Measurements from ENCODE around the gene C12orf56.

The C12orf56 gene, protein sequence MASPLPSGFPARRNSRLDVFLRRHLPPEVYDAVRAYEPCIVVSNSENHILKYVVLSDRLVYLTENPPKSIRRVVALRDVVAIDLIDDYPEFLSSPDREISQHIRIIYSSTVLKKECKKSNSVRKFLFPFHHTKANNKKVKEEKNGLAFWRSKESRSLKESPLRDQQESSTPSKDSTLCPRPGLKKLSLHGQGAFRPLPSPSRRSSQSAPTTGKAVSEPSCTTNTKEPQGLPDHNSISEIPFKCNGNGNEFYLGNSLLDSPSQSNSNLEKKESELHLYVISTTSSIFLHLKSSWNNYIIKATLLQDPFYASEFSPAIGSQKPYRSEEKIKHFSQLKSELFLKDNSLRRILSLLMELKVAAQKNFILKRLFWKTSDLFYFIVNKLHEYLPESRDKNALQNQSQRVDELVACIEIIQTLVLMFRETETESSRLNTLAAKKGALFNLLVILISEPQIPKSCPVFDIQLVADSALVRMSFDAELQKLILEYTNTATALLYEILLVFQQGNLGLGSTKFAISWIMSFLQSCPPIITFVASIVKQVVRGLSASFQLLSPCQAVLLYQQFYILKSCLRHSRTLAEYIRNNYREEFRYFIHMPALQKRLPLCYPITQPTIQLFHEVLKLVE

DNA sequence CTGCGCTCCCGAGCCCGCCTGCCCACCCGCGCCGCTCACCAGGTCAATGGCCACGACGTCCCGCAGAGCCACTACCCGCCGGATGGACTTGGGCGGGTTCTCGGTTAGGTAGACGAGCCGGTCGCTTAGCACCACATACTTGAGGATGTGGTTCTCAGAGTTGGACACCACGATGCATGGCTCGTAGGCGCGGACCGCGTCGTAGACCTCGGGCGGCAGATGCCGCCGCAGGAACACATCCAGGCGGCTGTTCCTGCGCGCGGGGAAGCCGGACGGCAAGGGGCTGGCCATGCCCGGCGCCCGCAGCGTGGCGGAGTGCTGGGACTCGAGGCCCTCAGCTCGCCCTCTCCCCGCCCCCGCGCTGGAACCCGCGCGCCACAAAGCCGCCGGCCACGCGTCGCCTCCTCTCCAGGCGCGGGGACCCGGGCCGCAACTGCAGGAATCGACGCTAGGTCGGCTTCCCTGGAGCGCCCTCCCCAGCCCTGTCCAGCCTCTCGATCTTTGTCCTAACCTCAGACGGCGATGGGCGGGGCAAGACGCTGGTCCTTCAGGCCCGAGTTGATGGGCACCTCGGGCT lies at the start of gene C12orf56:
C12orf56 (minus strand) TSS at position 484 of the 577 bp plus-strand sequence; CDS start at position 291, 193 bp downstream.
- DNase-seq (ENCODE audit: extremely low read depth in 1 of 2, low read depth in 1 of 2) = no peak

DNA sequence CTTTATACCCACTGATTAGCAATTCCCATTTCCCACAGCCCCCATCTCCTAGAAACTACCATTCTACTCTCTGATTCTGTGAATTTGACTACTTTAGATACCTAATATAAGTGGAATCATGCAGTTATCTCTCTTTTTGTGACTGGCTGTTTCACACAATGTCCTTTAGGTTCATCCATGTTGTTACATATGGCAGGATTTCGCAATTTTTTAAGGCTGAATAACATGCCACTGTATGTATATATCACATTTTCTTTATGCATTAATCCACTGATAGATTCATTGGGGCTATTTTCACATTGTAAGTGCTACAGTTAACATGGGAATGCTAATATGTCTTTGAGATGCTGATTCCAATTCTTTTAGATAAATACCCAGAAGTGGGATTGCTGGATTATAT lies 49.5 kb upstream of the C12orf56 start:
- DNase-seq (ENCODE audit: extremely low read depth in 1 of 2, low read depth in 1 of 2) = no peak

DNA sequence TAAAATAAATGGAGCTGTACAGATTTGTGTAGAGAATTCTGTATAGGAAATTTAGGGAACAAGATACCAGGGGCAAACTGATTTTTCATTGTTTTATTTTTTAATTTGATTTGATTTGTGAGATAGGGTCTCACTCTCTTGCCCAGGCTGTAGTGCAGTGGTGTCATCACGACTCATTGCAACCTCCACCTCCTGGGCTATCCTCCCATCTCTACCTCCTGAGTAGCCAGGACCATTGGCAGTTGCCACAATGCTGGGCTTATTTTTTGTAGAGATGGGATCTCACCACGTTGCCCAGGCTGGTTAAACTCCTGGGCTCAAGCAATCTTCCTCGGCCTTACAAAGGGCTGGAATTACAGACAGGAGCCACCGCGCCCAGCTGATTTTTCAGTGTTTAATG lies 43.4 kb upstream of the C12orf56 start:
- no peak for DNase-seq (ENCODE audit: extremely low read depth in 1 of 2, low read depth in 1 of 2)

DNA sequence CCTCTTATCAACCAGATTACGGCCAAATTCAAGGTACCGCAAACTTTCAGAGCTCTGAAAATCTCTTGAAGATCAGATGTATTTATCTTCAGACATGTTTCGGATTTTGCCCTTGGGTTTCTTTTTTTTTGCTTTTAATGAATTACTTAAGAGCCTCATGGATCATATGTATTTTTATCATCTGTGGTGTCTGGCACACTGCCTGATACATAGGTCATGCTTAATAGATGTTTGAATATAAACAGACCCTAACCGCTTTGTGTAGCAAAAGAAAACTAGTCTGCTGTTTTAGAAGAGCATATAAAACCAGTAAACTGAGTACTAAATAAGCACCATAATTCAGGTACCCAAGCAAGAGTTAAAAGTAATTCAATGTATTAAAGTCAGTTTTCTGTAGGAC lies 41.2 kb upstream of the C12orf56 start:
- no peak for DNase-seq (ENCODE audit: extremely low read depth in 1 of 2, low read depth in 1 of 2)

DNA sequence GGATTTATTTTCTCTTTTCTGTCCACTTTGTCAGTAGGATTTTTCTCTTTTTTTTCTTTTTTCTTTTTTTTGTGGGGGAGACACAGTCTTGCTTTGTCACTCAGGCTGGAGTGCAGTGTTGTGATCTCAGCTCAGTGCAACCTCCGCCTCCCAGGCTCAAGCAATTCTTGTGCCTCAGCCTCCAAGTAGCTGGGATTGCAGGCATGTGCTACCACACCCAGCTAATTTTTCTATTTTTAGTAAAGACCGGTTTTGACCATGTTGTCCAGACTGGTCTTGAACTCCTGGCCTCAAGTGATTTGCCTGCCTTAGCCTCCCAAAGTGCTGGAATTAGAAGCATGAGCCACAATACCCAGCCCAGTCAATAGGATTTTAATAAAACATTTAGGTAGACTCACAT lies 40.3 kb upstream of the C12orf56 start:
- DNase-seq (ENCODE audit: extremely low read depth in 1 of 2, low read depth in 1 of 2) = no peak

DNA sequence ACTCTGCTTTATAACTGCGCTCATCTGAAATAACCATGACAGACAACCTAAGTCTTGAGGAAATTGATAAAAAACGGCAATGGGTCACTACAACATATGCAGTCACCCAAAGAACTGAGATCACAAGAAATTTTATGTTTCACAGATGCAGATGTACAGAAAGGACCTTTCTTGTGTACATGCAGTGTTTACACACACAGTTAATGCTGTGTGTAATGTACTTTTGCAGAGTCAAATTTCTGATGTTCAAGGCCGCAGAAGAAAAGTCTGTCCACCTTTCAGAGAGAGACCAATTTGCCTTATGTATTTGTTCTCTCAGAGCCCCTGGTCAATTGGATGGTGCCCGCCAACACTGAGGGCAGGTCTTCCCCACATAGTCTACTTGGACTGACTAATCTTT lies 38.4 kb upstream of the C12orf56 start:
- no peak for DNase-seq (ENCODE audit: extremely low read depth in 1 of 2, low read depth in 1 of 2)

DNA sequence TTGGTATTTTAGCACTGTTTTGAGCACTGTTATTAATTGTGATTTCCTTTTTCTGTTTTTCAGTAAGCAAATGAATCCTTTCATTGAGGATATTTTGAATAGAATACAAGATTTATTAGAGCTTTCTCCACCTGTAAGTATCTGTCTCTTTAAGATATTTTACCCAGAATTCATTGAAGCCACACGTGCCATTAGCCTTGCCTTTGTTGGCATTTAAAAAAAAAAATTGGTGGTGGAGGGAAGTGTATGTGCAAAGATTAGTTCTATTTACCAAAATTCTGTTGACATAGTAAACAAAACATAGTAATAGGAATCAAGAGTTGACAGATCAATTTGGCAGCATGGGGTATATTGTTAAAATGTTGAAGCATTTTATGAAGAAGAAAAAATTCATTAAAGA lies 37.4 kb upstream of the C12orf56 start:
- DNase-seq (ENCODE audit: extremely low read depth in 1 of 2, low read depth in 1 of 2) = no peak

DNA sequence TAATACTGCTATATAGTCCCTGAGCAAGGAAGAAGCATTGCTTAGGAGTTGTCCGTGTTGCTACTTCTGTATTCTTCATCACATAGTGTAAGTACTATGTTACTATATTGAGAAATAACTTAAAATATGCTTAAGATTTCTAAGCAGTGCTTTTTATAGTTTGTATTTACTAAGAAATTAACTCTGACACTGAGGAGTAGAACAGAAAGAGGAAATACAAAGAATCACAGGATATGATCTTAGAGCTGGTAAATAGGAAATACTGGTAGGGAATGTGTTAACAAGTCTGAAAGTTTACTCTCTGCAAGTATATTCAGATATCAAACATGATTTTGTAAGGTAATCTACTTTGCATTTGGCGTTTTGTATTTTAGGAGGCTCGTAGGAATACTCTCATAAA lies 29.1 kb upstream of the C12orf56 start:
- no peak for DNase-seq (ENCODE audit: extremely low read depth in 1 of 2, low read depth in 1 of 2)

DNA sequence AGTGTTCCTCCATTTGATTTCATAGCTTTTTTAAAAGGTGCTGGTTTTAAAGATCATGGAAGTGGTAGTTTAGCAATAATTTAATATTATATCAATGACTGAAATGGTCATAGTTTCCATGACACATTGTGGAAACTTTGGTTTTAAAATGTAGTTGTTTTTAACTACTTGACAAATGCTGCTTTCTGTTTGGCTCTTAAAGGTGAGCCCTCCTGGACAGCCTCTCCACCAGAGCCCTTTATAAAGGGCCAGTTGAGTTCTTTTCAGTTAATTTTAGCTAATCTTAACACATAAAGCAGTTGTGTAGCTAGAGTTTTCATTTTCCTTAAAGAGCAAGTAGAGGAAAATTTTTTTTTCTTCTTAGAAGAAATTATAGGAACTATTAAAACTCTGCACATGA lies 27.7 kb upstream of the C12orf56 start:
- DNase-seq (ENCODE audit: extremely low read depth in 1 of 2, low read depth in 1 of 2) = no peak

DNA sequence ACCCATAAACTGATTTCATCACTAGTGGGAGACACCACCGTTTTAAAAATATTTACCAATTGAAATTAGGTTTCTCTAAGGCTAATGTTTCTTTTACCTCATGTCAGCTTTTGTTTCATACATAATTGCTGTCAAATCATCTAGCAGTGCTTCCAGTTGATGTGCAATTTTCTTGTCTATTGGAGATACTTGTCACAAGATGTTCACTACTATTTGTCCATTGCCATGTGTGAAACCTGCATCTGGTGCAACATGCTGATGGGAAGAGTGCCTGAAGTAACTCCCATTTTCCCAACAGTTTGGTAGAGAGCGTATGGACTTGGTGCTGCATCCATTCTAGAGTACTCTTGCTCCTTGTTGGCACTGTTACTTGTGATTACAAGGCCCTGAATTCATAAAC lies 23.3 kb upstream of the C12orf56 start:
- DNase-seq (ENCODE audit: extremely low read depth in 1 of 2, low read depth in 1 of 2) = no peak

DNA sequence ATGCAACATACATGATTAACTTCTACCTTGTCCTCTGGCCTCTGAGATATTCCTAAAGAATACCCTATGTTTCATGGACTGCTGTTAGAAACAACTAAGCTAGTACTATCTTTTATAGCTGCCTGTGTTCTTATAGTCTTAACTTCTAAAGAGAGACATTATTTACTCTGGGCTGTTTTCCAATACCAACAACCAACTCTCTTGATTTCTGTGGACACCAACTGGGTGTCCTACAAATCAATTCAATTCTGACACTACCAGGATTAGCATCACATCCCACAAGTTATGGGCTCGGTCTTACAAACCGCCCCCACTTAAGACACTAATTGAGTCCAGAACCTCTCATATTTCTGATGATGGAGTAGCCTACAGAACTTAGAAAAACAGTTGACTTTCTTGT lies 21.9 kb upstream of the C12orf56 start:
- DNase-seq (ENCODE audit: extremely low read depth in 1 of 2, low read depth in 1 of 2) = no peak

DNA sequence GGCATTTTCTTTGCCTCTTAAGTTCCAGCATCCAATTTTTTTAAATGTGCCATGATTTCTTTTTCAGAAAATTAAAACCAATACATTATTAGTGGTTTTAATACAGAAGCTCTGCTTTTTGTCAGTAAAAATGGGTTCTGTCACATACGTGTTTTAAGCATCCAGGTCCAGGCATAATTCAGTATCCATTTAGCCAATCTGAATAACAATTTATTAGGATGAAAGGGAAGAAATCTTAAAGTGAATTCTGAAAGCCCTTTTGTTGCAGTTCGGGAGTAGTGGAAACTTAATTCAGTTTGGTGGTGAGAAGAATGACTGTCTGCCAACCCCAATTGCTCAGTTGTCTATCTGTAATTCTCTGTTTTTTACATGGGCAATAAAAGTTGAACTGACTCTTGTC lies 20.9 kb upstream of the C12orf56 start:
- DNase-seq (ENCODE audit: extremely low read depth in 1 of 2, low read depth in 1 of 2) = no peak

DNA sequence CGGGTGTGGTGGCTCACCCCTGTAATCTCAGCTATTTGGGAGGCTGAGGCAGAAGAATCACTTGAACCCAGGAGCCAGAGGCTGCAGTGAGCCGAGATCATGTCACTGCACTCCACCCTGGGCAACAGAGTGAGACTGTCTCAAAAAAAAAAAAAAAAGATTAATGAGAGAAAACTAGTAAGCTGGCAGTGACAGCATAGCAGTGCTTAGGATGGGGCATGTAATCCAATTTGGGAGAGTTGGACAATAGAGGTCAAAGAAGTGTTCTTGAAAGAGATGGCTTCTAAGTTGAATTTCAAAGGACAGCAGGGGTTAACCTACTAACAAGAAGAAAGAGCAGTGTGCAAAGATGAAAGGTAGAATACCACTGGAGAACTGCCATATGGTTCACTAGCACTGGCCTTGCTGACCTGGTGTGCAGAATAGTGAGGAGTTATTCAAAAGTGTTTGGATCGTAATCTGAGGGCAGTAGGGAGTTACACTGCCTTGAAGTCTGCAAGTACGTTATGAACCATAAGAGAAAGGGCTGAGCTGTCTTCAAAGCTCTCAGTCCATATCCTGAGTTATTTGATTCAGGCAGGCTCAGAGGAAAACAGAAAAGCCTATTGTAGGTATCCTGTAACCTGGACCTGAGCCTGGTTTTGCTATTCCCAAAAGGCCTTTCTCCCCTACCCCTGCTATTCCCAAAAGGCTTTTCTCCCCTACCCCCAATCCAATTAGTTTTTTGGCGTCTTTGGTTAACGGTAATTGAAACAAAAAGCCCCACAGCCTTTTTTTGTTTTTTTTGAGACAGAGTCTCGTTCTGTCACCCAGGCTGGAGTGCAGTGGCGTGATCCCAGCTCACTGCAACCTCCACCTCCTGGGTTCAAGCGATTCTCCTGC lies 17.0 kb upstream of the C12orf56 start:
- DNase-seq (ENCODE audit: extremely low read depth in 1 of 2, low read depth in 1 of 2) = no peak

DNA sequence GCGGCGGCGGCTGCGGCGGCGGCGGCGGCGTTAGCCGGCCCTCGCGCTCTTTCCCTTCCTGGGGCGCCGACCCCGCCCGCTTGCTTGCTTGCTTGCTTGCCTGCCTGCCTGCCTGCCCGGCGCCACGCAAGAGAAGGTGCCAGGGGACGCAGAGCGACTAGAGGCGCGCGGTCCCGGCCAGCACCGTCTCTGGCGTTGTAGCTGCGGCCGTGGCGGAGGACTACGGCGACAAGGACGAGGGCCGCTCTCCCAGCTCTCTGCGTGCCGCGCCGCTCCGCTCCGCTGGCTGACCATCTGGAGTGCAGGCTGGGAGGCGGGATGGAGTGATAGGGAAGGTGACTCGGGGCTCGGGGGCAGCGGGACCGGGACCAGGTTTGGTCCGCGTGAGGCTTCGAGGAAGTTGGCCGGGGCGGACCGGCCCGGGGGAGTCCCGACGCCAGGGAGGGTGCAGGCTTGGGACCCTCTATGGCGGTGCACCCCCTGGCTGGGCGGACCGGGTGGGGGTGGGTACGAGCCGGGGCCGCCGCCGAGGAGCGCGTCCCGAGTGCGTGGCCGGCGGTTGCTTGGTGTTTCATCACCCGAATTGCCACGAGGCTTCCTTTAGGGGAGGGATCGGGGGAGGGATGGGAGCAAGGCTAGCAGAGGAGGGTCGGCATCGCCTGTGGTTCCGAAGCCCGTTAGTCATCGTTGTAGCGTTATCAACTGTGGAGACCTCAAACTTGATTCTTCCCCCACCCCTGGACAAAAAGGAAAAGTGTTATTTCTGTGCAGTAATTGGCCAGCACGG lies 14.1 kb upstream of the C12orf56 start:
- peak in 1 of 2 donors; percentile 15 for DNase-seq (ENCODE audit: extremely low read depth in 1 of 2, low read depth in 1 of 2)

DNA sequence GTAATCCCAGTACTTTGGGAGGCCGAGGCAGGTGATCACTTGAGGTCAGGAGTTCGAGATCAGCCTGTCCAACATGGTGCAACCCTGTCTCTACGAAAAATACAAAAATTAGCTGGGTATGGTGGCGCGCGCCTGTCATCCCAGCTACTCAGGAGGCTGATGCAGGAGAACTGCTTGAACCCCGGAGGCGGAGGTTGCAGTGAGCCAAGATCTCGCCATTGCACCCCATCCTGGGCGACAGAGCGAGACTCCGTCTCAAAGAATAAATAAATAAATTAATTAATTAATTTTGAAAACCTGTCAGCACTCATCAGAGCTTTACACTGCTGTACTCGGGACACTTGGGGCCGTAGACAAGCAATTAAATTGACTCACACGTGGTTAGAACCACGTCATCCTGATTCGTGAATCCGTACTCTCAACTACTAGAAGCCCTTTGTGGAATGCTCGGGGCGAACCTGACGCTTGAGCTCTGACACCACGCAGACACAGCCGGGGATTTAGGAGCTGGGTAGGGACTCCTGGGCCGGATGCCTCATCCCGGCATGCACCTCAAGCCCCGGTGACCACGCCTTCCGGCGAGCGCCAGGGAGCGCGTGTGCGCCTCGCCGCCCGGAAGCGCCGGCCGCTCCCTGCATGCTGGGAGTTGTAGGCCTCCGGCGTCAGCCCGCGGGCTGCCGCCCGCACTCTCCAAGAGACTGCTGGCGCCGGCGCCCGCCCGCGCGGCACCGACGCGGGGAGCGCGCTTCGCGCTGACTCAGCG lies 13.3 kb upstream of the C12orf56 start, which contains the start of gene XPOT:
XPOT (plus strand) TSS at position 686 of the 763 bp plus-strand sequence. CDS start 5,644 bp downstream, outside the sequence.
- peak; percentile 75 to 85 for DNase-seq (ENCODE audit: extremely low read depth in 1 of 2, low read depth in 1 of 2)

DNA sequence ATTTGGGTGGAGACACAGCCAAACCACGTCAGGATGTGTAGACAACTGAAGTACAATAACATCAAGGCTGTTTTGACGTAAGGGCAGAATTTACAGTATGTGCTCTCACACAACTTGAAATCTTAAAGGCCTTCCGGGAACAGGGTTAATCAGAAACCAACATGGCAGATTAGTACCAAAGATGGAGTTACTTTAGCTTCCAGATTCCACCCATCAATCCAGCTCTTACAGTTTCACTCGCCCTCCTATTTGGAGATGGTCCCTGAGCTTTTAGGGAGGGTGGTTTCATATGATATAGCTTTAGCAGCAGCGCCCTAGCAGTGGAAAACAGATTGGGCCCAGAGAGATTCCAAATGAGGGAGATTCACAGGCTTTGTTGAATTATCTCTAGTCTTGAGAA lies 11.6 kb upstream of the C12orf56 start:
- no peak for DNase-seq (ENCODE audit: extremely low read depth in 1 of 2, low read depth in 1 of 2)

DNA sequence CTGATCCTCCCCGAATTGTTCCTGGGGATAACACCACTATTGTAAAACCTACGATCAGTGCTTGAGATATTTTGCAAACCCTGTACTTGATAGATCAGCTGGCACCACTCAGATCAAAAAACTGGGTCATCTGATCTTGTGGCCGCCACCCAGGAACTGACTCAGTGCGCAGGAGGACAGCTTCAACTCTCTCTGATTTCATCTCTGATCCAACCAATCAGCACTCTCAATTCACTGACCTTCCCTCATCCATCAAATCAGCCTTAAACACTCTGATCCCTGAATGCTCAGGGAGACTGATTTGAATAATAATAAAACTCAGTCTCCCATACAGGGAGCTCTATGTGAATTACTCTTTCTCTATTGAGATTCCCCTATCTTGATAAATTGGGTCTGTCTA lies 9.5 kb upstream of the C12orf56 start:
- DNase-seq (ENCODE audit: extremely low read depth in 1 of 2, low read depth in 1 of 2) = no peak

DNA sequence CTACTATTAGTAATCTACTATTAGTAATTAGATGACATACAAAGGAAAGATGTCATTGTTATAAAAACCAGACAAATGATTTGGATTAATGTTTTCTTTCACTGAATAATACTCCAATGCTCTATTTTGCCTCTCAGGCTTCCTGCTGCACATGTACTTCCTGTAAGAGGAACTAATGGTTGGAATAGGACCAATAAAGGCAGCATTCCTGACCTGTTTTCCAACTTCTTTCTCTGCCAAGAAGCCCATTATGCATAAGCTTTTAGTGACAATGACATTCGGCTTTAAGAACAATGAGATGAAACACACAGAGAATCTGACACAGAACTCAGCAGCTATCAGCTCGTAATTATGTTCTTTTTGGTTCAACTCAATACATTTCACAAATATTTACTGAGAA lies 5.2 kb upstream of the C12orf56 start:
- DNase-seq (ENCODE audit: extremely low read depth in 1 of 2, low read depth in 1 of 2) = no peak

DNA sequence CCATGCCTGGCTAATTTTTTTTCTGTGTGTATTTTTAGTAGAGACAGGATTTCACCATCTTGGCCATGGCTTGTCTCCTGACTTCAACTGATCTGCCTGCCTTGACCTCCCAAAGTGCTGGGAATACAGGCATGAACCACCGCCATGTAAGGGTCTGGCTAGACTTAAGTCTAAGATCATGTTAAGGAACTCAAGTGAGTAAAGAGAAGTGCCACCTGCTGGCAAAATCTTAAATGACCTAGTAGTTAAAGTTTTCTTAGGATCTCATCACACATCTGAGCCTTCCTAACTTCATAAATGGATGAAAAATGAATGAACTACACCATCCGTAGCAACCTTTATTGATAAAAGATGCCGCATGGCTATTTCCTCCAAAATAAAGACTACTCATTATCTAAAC lies 1.7 kb upstream of the C12orf56 start:
- DNase-seq (ENCODE audit: extremely low read depth in 1 of 2, low read depth in 1 of 2) = no peak

DNA sequence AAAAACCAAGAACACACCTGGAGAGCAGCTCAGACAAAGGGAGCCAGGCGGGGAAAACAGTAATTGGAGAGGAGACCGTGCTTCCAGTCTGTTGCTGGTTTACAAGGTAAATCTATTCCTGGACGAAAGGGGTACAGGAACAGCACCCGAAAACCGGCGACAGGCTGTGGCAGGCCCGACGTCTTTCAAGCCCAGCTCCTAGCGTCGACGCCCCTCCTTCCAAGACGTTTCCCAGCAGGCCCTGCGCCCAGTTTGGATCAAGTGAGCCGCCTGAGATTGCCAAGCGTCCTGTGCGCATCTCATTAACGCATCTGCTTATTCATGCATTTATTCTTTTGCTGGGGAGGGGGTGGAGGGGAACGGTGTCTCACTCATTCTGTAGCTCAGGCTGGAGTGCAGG lies 1.4 kb downstream of the C12orf56 start:
- no peak for DNase-seq (ENCODE audit: extremely low read depth in 1 of 2, low read depth in 1 of 2)
